OCI-LY3 (cell line): Measurements from ENCODE around the gene ICA1.

Experiments
- H2AFZ ChIP-seq: fragments of 200-600, 300-600 bp; shearing (Covaris generic); 2 replicates; pipeline ENCODE4 v1.6.0; 2014; ENCODE audit warnings: antibody characterized with exemption, low read depth, low read length
- H3K27ac ChIP-seq: fragments of 200-600, 300-600 bp; sonication (generic); 2 replicates; pipeline ENCODE4 v1.5.1; 2014; ENCODE audit warnings: mild to moderate bottlenecking, low read length, moderate library complexity, mixed read lengths
- H3K27me3 ChIP-seq: fragments of 200-600, 300-600 bp; sonication (generic); 2 replicates; pipeline ENCODE4 v1.6.1; 2014; ENCODE audit warnings: low read depth, low read length, mixed read lengths
- H3K36me3 ChIP-seq: fragments of 200-600, 300-600 bp; sonication (generic); replicated peaks from 2 replicates; pipeline ENCODE3; 2014; ENCODE audit warnings: low read depth, low read length, mixed read lengths
- H3K4me1 ChIP-seq: fragments of 300-600, 200-600 bp; sonication (generic); 2 replicates; pipeline ENCODE4 v1.6.1; 2014; ENCODE audit warnings: low read length, mixed read lengths
- H3K4me2 ChIP-seq: fragments of 200-600, 300-600 bp; sonication (generic); 2 replicates; pipeline ENCODE4 v1.6.1; 2014; ENCODE audit warnings: low read length, mixed read lengths
- H3K4me3 ChIP-seq: fragments of 300-600, 200-600 bp; sonication (generic); 2 replicates; pipeline ENCODE4 v1.5.1; 2014; ENCODE audit warnings: antibody characterized with exemption, mild to moderate bottlenecking, low read length, moderate library complexity
- H3K79me2 ChIP-seq: fragments of 300-600, 200-600 bp; shearing (Covaris generic); 2 replicates; pipeline ENCODE4 v1.6.1; 2014; ENCODE audit warnings: mild to moderate bottlenecking, low read length, mixed read lengths
- H3K9ac ChIP-seq: fragments of 300-600, 200-600 bp; shearing (Covaris generic); 2 replicates; pipeline ENCODE4 v1.6.0; 2014; ENCODE audit warnings: mild to moderate bottlenecking, low read length, moderate library complexity
- H3K9me3 ChIP-seq: fragments of 200-600, 300-600 bp; shearing (Covaris generic); 2 replicates; pipeline ENCODE4 v1.6.1; 2014; ENCODE audit warnings: low read length, mixed read lengths; ENCODE audit not compliant: insufficient read depth
- H4K20me1 ChIP-seq: fragments of 200-600, 300-600 bp; sonication (generic); 2 replicates; pipeline ENCODE4 v1.6.1; 2016; ENCODE audit warnings: low read length, mixed read lengths; ENCODE audit not compliant: insufficient read depth
- EZH2phosphoT487 ChIP-seq: fragments of 200-600 bp; shearing (Covaris generic); IDR thresholded peaks from 2 replicates; pipeline ENCODE4 v1.6.1; 2018; ENCODE audit warnings: antibody characterized with exemption, mixed run types, low read depth
- TF ChIP-seq, protein P1 (sequence below): fragments of 200-600, 300-600 bp; sonication (generic); IDR thresholded peaks from 2 replicates; pipeline ENCODE4 v1.5.1; 2014; ENCODE audit warnings: antibody characterized with exemption, low read length, low read depth

The ICA1 gene

DNA sequence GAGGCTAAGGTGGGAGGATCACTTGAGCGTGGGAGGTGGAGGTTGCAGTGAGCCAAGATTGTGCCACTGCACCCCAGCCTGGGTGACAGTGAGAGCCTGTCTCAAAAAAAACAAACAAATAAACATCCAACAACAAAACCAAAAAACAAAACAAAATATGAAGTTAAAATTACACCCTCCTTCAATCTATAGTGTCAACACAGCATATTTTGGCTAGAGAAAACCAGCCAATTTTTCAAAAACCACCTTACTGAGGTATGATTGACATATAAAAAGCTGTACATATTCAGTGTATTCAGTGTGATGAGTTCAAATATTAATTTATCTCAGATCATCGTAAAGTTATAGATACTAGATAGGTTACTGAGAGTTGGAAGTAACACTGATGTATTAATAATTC lies 102.4 kb downstream of the ICA1 start:
- no peak overlapping the region for H3K9ac ChIP-seq
- no peak overlapping the region for H3K4me3 ChIP-seq
- H3K79me2 ChIP-seq, result no peaks in the 10 kb centered on the region
- no peaks in the 10 kb centered on the region for H3K27me3 ChIP-seq
- H3K27ac ChIP-seq, result no peak overlapping the region
- no peaks in the 10 kb centered on the region for H3K4me1 ChIP-seq
- H3K36me3 ChIP-seq, result no peaks in the 10 kb centered on the region
- no peaks in the 10 kb centered on the region for H4K20me1 ChIP-seq
- TF ChIP-seq EZH2phosphoT487, result no peak
- TF ChIP-seq, protein P1, sequence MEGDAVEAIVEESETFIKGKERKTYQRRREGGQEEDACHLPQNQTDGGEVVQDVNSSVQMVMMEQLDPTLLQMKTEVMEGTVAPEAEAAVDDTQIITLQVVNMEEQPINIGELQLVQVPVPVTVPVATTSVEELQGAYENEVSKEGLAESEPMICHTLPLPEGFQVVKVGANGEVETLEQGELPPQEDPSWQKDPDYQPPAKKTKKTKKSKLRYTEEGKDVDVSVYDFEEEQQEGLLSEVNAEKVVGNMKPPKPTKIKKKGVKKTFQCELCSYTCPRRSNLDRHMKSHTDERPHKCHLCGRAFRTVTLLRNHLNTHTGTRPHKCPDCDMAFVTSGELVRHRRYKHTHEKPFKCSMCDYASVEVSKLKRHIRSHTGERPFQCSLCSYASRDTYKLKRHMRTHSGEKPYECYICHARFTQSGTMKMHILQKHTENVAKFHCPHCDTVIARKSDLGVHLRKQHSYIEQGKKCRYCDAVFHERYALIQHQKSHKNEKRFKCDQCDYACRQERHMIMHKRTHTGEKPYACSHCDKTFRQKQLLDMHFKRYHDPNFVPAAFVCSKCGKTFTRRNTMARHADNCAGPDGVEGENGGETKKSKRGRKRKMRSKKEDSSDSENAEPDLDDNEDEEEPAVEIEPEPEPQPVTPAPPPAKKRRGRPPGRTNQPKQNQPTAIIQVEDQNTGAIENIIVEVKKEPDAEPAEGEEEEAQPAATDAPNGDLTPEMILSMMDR, result no peak
- H3K4me2 ChIP-seq, result no peak overlapping the region
- no peaks in the 10 kb centered on the region for H3K9me3 ChIP-seq
- no peak overlapping the region for H2AFZ ChIP-seq

DNA sequence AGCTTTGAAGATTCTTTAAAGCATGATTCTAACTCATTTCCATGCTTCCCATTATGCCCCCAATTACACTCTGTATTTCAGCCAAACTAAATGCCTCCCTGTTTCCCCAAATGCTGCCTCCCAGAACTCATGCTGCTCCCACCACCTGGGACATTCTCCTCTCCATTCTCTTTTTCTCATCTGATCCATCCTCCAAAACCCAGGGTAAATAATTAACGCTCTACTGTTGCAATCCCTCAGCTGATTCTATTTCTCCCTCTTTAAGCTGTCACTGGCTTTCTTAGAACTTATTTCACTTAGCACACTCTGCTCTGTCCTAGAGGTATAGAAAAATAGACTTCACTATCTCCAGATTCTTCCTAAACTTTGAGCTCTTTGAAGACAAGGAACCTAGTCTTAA lies 104.7 kb downstream of the ICA1 start:
- H3K4me2 ChIP-seq, result no peak overlapping the region
- no peaks in the 10 kb centered on the region for H3K27me3 ChIP-seq
- H3K9ac ChIP-seq, result no peak overlapping the region
- no peaks in the 10 kb centered on the region for H3K4me1 ChIP-seq
- H3K36me3 ChIP-seq, result no peaks in the 10 kb centered on the region
- H3K4me3 ChIP-seq, result no peak overlapping the region
- H3K9me3 ChIP-seq, result no peaks in the 10 kb centered on the region
- TF ChIP-seq, protein P1, result no peak
- TF ChIP-seq EZH2phosphoT487, result no peak
- H2AFZ ChIP-seq, result no peak overlapping the region
- no peaks in the 10 kb centered on the region for H3K79me2 ChIP-seq
- H3K27ac ChIP-seq, result no peak overlapping the region
- no peaks in the 10 kb centered on the region for H4K20me1 ChIP-seq

DNA sequence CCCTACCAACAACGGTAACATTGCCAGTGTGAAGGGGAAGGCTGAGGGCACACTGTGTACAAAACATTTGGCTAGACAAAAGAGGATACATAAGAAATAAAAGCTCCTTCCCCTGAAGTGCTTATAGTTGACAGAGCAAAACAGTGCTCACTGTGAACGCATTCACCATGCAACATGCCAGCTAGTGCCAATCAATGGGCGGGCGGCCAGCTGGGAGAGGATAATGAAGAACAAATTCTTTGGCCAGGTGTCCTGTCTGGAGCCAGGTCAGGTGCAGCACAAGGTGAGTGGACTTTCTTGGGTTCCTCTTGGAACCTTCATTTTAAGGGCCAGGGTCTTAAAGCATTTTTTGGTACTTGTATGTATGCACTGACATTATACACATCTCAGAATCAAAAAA lies 106.1 kb downstream of the ICA1 start:
- Histone ChIP-seq H3K4me1 (no peaks in the 10 kb centered on the region), H3K27ac (no peak overlapping the region), H2AFZ (no peak overlapping the region), H3K4me2 (no peak overlapping the region), H3K9ac (no peak overlapping the region), H3K36me3 (no peaks in the 10 kb centered on the region), H4K20me1 (no peaks in the 10 kb centered on the region), H3K79me2 (no peaks in the 10 kb centered on the region), H3K9me3 (no peaks in the 10 kb centered on the region), H3K4me3 (no peak overlapping the region), H3K27me3 (no peaks in the 10 kb centered on the region)
- no peak for TF ChIP-seq EZH2phosphoT487
- TF ChIP-seq, protein P1, result no peak

DNA sequence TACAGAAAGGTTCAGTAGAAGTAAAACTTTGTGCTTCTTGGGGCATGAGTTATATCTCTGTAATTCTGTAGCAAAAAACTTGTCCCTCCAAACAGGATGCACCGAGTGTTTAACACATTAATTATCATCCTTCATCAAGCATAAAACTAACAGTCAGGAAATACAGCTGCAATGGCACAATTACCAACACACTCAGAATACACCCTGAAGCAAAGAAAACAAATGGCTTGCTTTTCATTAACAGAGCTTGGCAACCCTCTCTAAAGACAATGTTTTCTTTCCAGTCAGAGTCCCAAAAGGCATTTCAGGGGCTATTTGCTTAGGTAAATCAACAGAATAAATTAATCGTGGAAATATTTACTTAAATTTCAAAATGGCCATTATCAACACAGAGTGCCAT lies 107.7 kb downstream of the ICA1 start:
- H2AFZ ChIP-seq, result no peak overlapping the region
- H3K4me1 ChIP-seq, result peaks cover 2% of the 10 kb centered on the region; the same call in 1 of the 2 replicates
- no peak overlapping the region for H3K4me2 ChIP-seq

More for the DNA sequence above, 107.7 kb downstream of the ICA1 start:
- TF ChIP-seq, protein P1, result no peak
- no peak for TF ChIP-seq EZH2phosphoT487
- H3K27ac ChIP-seq, result no peak overlapping the region
- H3K9me3 ChIP-seq, result no peaks in the 10 kb centered on the region
- H3K36me3 ChIP-seq, result no peaks in the 10 kb centered on the region
- H3K4me3 ChIP-seq, result no peak overlapping the region
- no peaks in the 10 kb centered on the region for H4K20me1 ChIP-seq
- no peaks in the 10 kb centered on the region for H3K79me2 ChIP-seq
- H3K27me3 ChIP-seq, result no peaks in the 10 kb centered on the region
- H3K9ac ChIP-seq, result no peak overlapping the region
